ENCODE data around the gene TNF.

GRCh38 chr6:31587791-31588777 is 12.7 kb downstream of the TNF start:
- TF ChIP-seq CTCF (conservative IDR thresholded peaks at IDR 0.05; ENCODE audit: low read length) (no peak), EZH2phosphoT487 (IDR thresholded peaks at IDR 0.05; ENCODE audit: borderline replicate concordance, low read depth, low read length) (no peak)
